Heart left ventricle (tissue), 13 donors: ENCODE results near the gene RAB3GAP2.

Source experiments
- CTCF ChIP-seq, 12 donors: fragments of 200-600 bp; sonication (generic) in 4 of 12; IDR thresholded peaks; one replicate each; pipeline versions ENCODE4 v1.5.0 to v1.8.0; 2018 to 2022; ENCODE audit warnings: antibody characterized with exemption in 12 of 12, mild to moderate bottlenecking in 5 of 12
- POLR2A ChIP-seq, 2 donors: fragments of 450-650 bp; IDR thresholded peaks; one replicate each; pipeline ENCODE4 v1.6.1; 2017; ENCODE audit warnings: antibody characterized with exemption in 2 of 2, mild to moderate bottlenecking in 2 of 2, moderate library complexity in 2 of 2
- donor health status: ischemic (EF 13 %, LVEDD 7.1; RV severe dilation, severe dysfunction).
- donor health status: DM: no; HTN: yes; CAD: no.
- donor health status: DM: no; HTN: no; CAD: no.
- donor health status: ischemic (EF 25% LVEDD 6.9; RV normal size, moderate dysfunction).
- donor health status: ischemic (EF 25% LVEDD 5.7; RV mildly dilated, moderate dysfunction).
- donor health status: ischemic (EF 35%, LVEDD 5.7; RV mildly dilated, moderate dysfunction).
- donor health status: nonischemic (EF 11% LVEDD 7.7; RV severe dilation, severe dysfunction).
- donor health status: DM: yes; HTN: yes; CAD: no.
- donor health status: PGD.
- donor health status: ischemic (EF 29% LVEDD 5.4; RV normal size, mild dysfunction).
- donor health status: nonischemic (EF 23%, LVEDD 6.1; RV moderate dilation, normal function).

GRCh38 chr1:220294846-220295301 lies 22.6 kb upstream of the RAB3GAP2 start:
- TF ChIP-seq CTCF (IDR thresholded peaks at IDR 0.05) = no peak
- TF ChIP-seq POLR2A (IDR thresholded peaks at IDR 0.05) = no peak
